Heart left ventricle (tissue), 16 donors: ENCODE data around the gene CUZD1. TPM values are rescaled to one million over a fixed set of nuclear protein-coding genes. Genes with fewer than 3 reads are reported as not detected.

Source experiments
- ATAC-seq, 4 donors: fragments of 200-7000 bp; cut with Tn5 transposase; one replicate each; pipeline ENCODE4 v1.9.1; 2020 to 2022; ENCODE audit warnings: moderate library complexity in 4 of 4, mild to moderate bottlenecking in 3 of 4, moderate number of reproducible peaks in 1 of 4
- DNase-seq, 5 donors: peaks; one replicate each; pipeline ENCODE4 v3.0.0-alpha.2; 2020
- H3K27ac ChIP-seq, 12 donors: fragments of 200-600 bp; sonication (generic) in 4 of 12; one replicate each; pipeline versions ENCODE4 v1.5.0 to v1.8.0; 2016 to 2022; ENCODE audit warnings: mild to moderate bottlenecking in 2 of 12
- H3K27me3 ChIP-seq, 9 donors: fragments of 200-600 bp; sonication (generic) in 2 of 9; one replicate each; pipeline versions ENCODE4 v1.5.1 to v1.8.0; 2016 to 2022; ENCODE audit warnings: mild to moderate bottlenecking in 3 of 9
- H3K36me3 ChIP-seq, 9 donors: fragments of 200-600 bp; sonication (generic) in 2 of 9; one replicate each; pipeline versions ENCODE4 v1.5.0 to v1.8.0; 2018 to 2022; ENCODE audit warnings: mild to moderate bottlenecking in 2 of 9
- H3K4me1 ChIP-seq, 12 donors: fragments of 200-600 bp; sonication (generic) in 4 of 12; one replicate each; pipeline versions ENCODE4 v1.5.0 to v1.8.0; 2016 to 2022; ENCODE audit warnings: mild to moderate bottlenecking in 3 of 12
- H3K4me3 ChIP-seq, 12 donors: fragments of 200-600 bp; sonication (generic) in 4 of 12; one replicate each; pipeline versions ENCODE4 v1.5.0 to v1.8.0; 2017 to 2022; ENCODE audit warnings: mild to moderate bottlenecking in 9 of 12, moderate library complexity in 4 of 12
- H3K9me3 ChIP-seq, 12 donors: fragments of 200-600 bp; sonication (generic) in 4 of 12; one replicate each; pipeline versions ENCODE4 v1.5.0 to v1.8.0; 2016 to 2022; ENCODE audit warnings: mild to moderate bottlenecking in 1 of 12
- POLR2A ChIP-seq, 2 donors: fragments of 450-650 bp; IDR thresholded peaks; one replicate each; pipeline ENCODE4 v1.6.1; 2017; ENCODE audit warnings: antibody characterized with exemption in 2 of 2, mild to moderate bottlenecking in 2 of 2, moderate library complexity in 2 of 2
- WGBS, 4 donors: extraction: QIAGEN DNeasy Blood & Tissue Kit in 2 of 4; methylation state at CpG; one replicate each; pipeline versions ENCODE4 v1.1.5 to v1.1.7; 2013 to 2018; 5-methylcytosine and 5-hydroxymethylcytosine counted together
- intact Hi-C, 10 donors: fragments of 100-400 bp; cut with DNase I; formaldehyde crosslinking; loops; one replicate each; pipeline versions ENCODE4 v1.11.1 to v1.14.2; 2022
- polyA plus RNA-seq, 2 donors: library from polyadenylated mRNA; stranded (reverse); fragments of 200-250 nt; gene quantifications; one replicate each; pipeline ENCODE4 v1.2.3, GENCODE V29; 2013
- total RNA-seq, 9 donors: library from RNA; depleted of rRNA in 2 of 9; stranded (reverse); fragments of >200 nt in 2 of 9; fragmentation: NEBNext Ultra II Directional in 3 of 9; extraction: Animal tissue kit (Norgen Biotek cat#: 25700) in 3 of 9; gene quantifications; one replicate each; pipeline versions ENCODE4 v1.1.0 to v1.2.4, GENCODE V29; 2016 to 2023
- TF ChIP-seq, protein P1 (sequence below), 12 donors: fragments of 200-600 bp; sonication (generic) in 4 of 12; IDR thresholded peaks; one replicate each; pipeline versions ENCODE4 v1.5.0 to v1.8.0; 2018 to 2022; ENCODE audit warnings: antibody characterized with exemption in 12 of 12, mild to moderate bottlenecking in 5 of 12
- donor health status: ischemic (EF 13 %, LVEDD 7.1; RV severe dilation, severe dysfunction).
- donor health status: healthy with polysubstance abuse.
- donor health status: DM: no; HTN: yes; CAD: no.
- donor health status: DM: no; HTN: no; CAD: no.
- donor health status: ischemic (EF 25% LVEDD 6.9; RV normal size, moderate dysfunction).
- donor health status: ischemic (EF 25% LVEDD 5.7; RV mildly dilated, moderate dysfunction).
- donor health status: healthy.
- donor health status: DM: yes; HTN: yes; CAD: no.
- donor health status: ischemic (EF 35%, LVEDD 5.7; RV mildly dilated, moderate dysfunction).
- donor health status: nonischemic (EF 11% LVEDD 7.7; RV severe dilation, severe dysfunction).
- donor health status: DM: yes; HTN: yes; CAD: no.
- donor health status: PGD.
- donor health status: ischemic (EF 29% LVEDD 5.4; RV normal size, mild dysfunction).
- donor health status: nonischemic (EF 23%, LVEDD 6.1; RV moderate dilation, normal function).

The CUZD1 gene
- total and polyA plus RNA-seq, 11 donors = 0.11 to 0.84 (median 0.17) TPM; not detected in 2

DNA sequence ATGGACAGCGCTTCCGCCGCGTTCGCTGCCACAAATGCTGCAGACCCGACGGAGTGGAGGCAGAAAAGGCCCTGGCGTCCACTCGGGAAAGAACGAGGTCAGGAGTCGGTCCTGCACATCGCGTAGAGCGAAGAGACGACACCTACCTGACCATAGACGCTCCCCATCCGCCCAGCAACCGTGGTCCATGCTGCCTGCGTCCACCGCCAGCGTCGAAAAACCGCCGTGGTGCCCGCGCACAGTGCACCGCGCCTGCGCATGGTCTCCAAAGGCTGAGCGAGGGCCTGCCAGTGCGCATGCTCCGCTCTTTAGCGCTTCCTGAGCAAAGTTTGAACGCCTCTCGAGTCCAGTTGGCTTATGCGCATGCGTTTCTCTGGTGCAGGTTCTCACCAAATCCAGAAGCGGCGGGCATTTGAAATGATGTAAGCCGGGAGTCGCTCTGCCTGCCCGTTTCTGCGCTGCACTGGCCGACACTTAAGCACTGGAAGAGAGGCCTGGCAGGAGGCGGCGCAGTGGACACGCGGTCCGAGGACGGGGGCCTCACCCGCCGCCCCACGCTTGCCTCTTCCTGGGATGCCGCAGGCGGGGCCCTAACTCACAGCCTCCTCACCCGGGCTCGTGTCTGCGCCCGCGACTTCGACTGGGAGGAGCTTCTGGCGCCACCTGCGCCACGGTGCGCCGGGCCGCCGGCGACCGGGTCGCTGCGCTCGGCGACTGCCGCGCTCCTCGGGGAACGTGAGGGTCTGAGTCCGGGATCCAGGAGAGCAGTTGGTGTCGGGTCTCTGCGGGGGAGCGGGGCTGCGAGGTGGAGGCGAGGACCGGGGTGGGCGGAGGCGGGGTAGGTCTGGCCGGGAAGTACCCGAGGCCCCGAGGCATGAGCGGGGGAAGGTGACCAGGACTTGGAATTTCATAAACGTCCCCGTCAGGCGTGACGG is 33.9 kb upstream of the CUZD1 start, which contains the start of gene FAM24B:
Gene FAM24B, minus strand, starts transcription at position 243 of the 935 bp plus-strand sequence. CDS start 29,066 bp downstream, outside the sequence.
- peak within 1 kb of the TSS; percentile 51 to 76 (median 61) for H3K4me3 ChIP-seq
- H3K27ac ChIP-seq = peak within 1 kb of the TSS in 7 of 12 donors; percentile 14 to 60 (median 42)
- peak; percentile 92 to 99 (median 98) for ATAC-seq
- peaks cover 0 to 15% (median 6%) of the 10 kb centered on the region in 12 donors for H3K4me1 ChIP-seq
- intact Hi-C loops = no loop called here
- TF ChIP-seq, protein P1, sequence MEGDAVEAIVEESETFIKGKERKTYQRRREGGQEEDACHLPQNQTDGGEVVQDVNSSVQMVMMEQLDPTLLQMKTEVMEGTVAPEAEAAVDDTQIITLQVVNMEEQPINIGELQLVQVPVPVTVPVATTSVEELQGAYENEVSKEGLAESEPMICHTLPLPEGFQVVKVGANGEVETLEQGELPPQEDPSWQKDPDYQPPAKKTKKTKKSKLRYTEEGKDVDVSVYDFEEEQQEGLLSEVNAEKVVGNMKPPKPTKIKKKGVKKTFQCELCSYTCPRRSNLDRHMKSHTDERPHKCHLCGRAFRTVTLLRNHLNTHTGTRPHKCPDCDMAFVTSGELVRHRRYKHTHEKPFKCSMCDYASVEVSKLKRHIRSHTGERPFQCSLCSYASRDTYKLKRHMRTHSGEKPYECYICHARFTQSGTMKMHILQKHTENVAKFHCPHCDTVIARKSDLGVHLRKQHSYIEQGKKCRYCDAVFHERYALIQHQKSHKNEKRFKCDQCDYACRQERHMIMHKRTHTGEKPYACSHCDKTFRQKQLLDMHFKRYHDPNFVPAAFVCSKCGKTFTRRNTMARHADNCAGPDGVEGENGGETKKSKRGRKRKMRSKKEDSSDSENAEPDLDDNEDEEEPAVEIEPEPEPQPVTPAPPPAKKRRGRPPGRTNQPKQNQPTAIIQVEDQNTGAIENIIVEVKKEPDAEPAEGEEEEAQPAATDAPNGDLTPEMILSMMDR (IDR thresholded peaks at IDR 0.05) = no peak
- peak in 1 of 2 donors; percentile 41 for TF ChIP-seq POLR2A (IDR thresholded peaks at IDR 0.05)
- H3K9me3 ChIP-seq = no peaks in the 10 kb centered on the region
- H3K36me3 ChIP-seq = no peaks in the 10 kb centered on the region
- peak; percentile 92 to 96 (median 95) for DNase-seq
- WGBS, 4 donors = 3 to 5% (median 4%) methylated on average over 57 to 95 of the region's 95 CpGs
- H3K27me3 ChIP-seq = peaks cover 0 to 8% (median 0%) of the 10 kb centered on the region in 9 donors

DNA sequence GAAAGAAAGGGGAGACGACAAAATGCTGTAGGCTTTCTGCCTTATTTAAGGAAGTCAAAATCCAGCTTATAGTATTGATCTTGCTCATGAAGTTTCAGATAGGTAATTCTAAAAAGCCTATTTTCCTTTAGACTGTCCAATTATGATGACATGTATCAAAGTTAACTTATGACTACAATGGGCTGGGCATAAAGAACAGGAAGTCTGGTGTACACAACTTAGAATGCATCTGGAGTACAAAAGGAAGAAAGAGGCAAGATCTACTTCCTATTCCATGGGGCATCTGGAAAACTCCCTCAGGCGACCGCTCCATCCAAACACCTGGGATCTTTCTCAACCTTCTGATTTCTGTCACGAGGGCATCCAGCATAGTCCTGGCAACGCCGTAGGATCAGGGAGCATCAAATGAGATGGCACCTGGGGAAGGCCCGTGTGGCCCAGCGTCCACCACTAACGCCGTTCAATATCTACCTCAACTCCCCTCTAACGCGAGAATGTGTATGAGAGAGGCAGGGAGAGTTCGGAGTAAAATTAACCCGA is 33.2 kb upstream of the CUZD1 start:
- peak overlapping the region in 7 of 12 donors; percentile 14 to 60 (median 42) for H3K27ac ChIP-seq
- intact Hi-C loops = no loop called here
- DNase-seq = no peak
- H3K4me3 ChIP-seq = peak overlapping the region; percentile 37 to 76 (median 61)
- WGBS, 4 donors = 39 to 48% (median 47%) methylated on average over 14 of the region's 14 CpGs
- peaks cover 0 to 8% (median 0%) of the 10 kb centered on the region in 9 donors for H3K27me3 ChIP-seq
- no peaks in the 10 kb centered on the region for H3K9me3 ChIP-seq
- TF ChIP-seq POLR2A (IDR thresholded peaks at IDR 0.05) = no peak
- TF ChIP-seq, protein P1 (IDR thresholded peaks at IDR 0.05) = no peak
- H3K4me1 ChIP-seq = peaks cover 0 to 15% (median 6%) of the 10 kb centered on the region in 12 donors
- H3K36me3 ChIP-seq = no peaks in the 10 kb centered on the region
- ATAC-seq = peak in 3 of 4 donors; percentile 18 to 36 (median 27)

DNA sequence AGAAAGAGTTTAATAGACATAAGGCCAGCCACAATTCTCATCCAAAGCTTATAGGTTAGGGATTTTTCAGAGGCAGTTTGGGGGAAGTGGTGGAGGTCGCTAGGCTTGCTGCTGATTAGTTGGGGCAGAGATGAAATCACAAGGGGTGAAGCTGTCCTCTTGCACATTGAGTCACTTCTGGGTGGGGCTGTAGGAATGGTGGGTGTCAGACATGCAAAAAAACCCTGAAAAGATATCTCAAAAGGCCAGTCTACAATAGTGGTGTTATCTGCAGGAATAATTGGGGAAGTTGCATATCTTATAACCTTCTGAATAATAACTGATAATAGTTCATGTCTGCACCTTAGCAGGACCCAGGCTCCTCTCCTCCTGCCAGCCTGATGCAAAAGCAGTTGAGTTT is 31.6 kb upstream of the CUZD1 start:
- intact Hi-C loops = no loop called here
- ATAC-seq = no peak
- Histone ChIP-seq H3K4me3 (no peak overlapping the region), H3K27me3 (peaks cover 0 to 8% (median 0%) of the 10 kb centered on the region in 9 donors), H3K4me1 (peaks cover 0 to 15% (median 6%) of the 10 kb centered on the region in 12 donors), H3K9me3 (peaks cover 0 to 8% (median 0%) of the 10 kb centered on the region in 12 donors), H3K27ac (no peak overlapping the region), H3K36me3 (no peaks in the 10 kb centered on the region)
- TF ChIP-seq, protein P1 (IDR thresholded peaks at IDR 0.05) = no peak
- no peak for TF ChIP-seq POLR2A (IDR thresholded peaks at IDR 0.05)
- no peak for DNase-seq
- WGBS, 4 donors = 70 to 83% (median 79%) methylated on average over 1 of the region's 1 CpG

DNA sequence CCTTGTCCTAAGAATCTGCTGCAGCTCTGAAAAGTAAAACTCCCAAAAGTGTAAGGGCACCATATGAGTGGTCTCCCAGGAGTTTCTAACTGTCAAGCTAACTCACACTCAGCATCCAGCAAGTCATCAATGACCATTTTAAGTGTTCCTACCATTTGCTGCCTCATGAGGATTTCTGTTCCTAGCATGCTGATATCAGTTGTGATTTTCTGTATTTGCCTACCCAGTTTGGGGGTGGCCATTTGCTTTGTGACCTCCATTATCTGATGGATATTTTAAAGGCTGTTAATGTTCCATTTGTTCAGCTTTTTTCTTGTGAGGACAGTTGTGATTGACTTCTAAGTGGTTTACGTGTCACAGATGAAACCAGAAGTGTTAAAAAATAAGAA is 30.8 kb upstream of the CUZD1 start:
- Histone ChIP-seq H3K27ac (no peak overlapping the region), H3K27me3 (peaks cover 0 to 7% (median 0%) of the 10 kb centered on the region in 9 donors), H3K4me3 (no peak overlapping the region), H3K36me3 (no peaks in the 10 kb centered on the region), H3K9me3 (peaks cover 0 to 8% (median 0%) of the 10 kb centered on the region in 12 donors), H3K4me1 (peaks cover 0 to 15% (median 6%) of the 10 kb centered on the region in 12 donors)
- no peak for TF ChIP-seq POLR2A (IDR thresholded peaks at IDR 0.05)
- TF ChIP-seq, protein P1 (IDR thresholded peaks at IDR 0.05) = no peak
- DNase-seq (no peak), ATAC-seq (no peak)
- WGBS, 4 donors = 88 to 99% (median 94%) methylated on average over 1 of the region's 1 CpG
- intact Hi-C loops = no loop called here
